DND-41 (cell line): ENCODE measurements around the gene HAPLN3.

Experiments
- ATAC-seq: fragments of 200-7000 bp; cut with Tn5 transposase; 3 replicates; pipeline ENCODE4 v1.9.1; 2021; ENCODE audit warnings: low read depth; ENCODE audit not compliant: insufficient read depth
- DNase-seq: peaks from one replicate; pipeline ENCODE4 v3.0.0-alpha.2; 2020
- H2AFZ ChIP-seq: 2 replicates; pipeline ENCODE4 v1.6.0; 2012; ENCODE audit warnings: low read depth, low read length
- H3K27ac ChIP-seq: 2 replicates; pipeline ENCODE4 v1.5.1; 2012; ENCODE audit warnings: low read length, inconsistent platforms
- H3K27me3 ChIP-seq: fragments of 200-600 bp; sonication (generic); 2 replicates; pipeline ENCODE4 v1.6.0; 2012; ENCODE audit warnings: low read length, mild to moderate bottlenecking, inconsistent platforms; ENCODE audit not compliant: insufficient read depth, poor library complexity
- H3K36me3 ChIP-seq: 2 replicates; pipeline ENCODE4 v1.5.1; 2012; ENCODE audit warnings: low read length, inconsistent platforms; ENCODE audit not compliant: insufficient read depth
- H3K4me1 ChIP-seq: 2 replicates; pipeline ENCODE4 v1.5.1; 2012; ENCODE audit warnings: mild to moderate bottlenecking, low read length; ENCODE audit not compliant: insufficient read depth
- H3K4me2 ChIP-seq: 2 replicates; pipeline ENCODE4 v1.6.0; 2012; ENCODE audit warnings: mild to moderate bottlenecking, moderate library complexity, low read length, inconsistent platforms; ENCODE audit not compliant: insufficient read depth
- H3K4me3 ChIP-seq, 2 experiments: fragments of 200-600 bp in 1 of 2; shearing (Covaris generic) in 1 of 2; 2 replicates each; pipeline ENCODE4 v1.5.1; 2012 to 2016; ENCODE audit warnings: inconsistent platforms in 2 of 2, low read length in 2 of 2, mild to moderate bottlenecking in 2 of 2, low read depth in 1 of 2, moderate library complexity in 1 of 2
- H3K79me2 ChIP-seq: 2 replicates; pipeline ENCODE4 v1.6.0; 2012; ENCODE audit warnings: low read length, inconsistent platforms; ENCODE audit not compliant: insufficient read depth
- H3K9ac ChIP-seq: 2 replicates; pipeline ENCODE4 v1.6.0; 2012; ENCODE audit warnings: low read depth, mild to moderate bottlenecking, inconsistent platforms, low read length, moderate library complexity
- H3K9me3 ChIP-seq: 2 replicates; pipeline ENCODE4 v1.5.1; 2012; ENCODE audit warnings: low read length, moderate library complexity, mild to moderate bottlenecking, inconsistent platforms; ENCODE audit not compliant: insufficient read depth, severe bottlenecking
- H4K20me1 ChIP-seq: 2 replicates; pipeline ENCODE4 v1.6.0; 2012; ENCODE audit warnings: low read length; ENCODE audit not compliant: insufficient read depth
- CTCF ChIP-seq: IDR thresholded peaks from 2 replicates; pipeline ENCODE4 v1.5.1; 2012; ENCODE audit warnings: borderline replicate concordance, low read length, moderate library complexity, mild to moderate bottlenecking; ENCODE audit not compliant: poor library complexity, severe bottlenecking; ENCODE audit errors: extremely low read depth
- EZH2 ChIP-seq: IDR thresholded peaks from 3 replicates; pipeline ENCODE4 v1.6.1; 2012; ENCODE audit warnings: borderline replicate concordance, low read depth, mild to moderate bottlenecking, moderate library complexity, low read length, inconsistent platforms; ENCODE audit not compliant: severe bottlenecking

HAPLN3 gene

GRCh38 chr15:88915354-88915753 is 20.0 kb upstream of the HAPLN3 start:
- TF ChIP-seq EZH2 (no peak), CTCF (no peak)

GRCh38 chr15:88913850-88914169 is 18.5 kb upstream of the HAPLN3 start:
- TF ChIP-seq EZH2 (no peak), CTCF (no peak)
- Histone ChIP-seq H3K4me3 (peak overlapping the region; percentile 73 to 87; a peak in 3 of 4 replicates), H4K20me1 (peaks cover 22% of the 10 kb centered on the region; the same call in 1 of the 2 replicates), H3K36me3 (peaks cover 34% of the 10 kb centered on the region), H3K27ac (peak overlapping the region; percentile 93), H3K9me3 (no peaks in the 10 kb centered on the region), H3K4me1 (peaks cover 47% of the 10 kb centered on the region), H3K79me2 (peaks cover 42% of the 10 kb centered on the region), H2AFZ (peak overlapping the region; percentile 80), H3K9ac (peak overlapping the region; percentile 91), H3K4me2 (peak overlapping the region; percentile 85), H3K27me3 (no peaks in the 10 kb centered on the region)
- ATAC-seq: no peak
- DNase-seq: no peak

More at GRCh38 chr15:88915354-88915753, 20.0 kb upstream of the HAPLN3 start:
- peaks cover 31% of the 10 kb centered on the region for H3K4me1 ChIP-seq
- H2AFZ ChIP-seq: no peak overlapping the region
- no peaks in the 10 kb centered on the region for H3K27me3 ChIP-seq
- ATAC-seq: no peak
- peaks cover 26% of the 10 kb centered on the region for H3K79me2 ChIP-seq
- H3K9me3 ChIP-seq: no peaks in the 10 kb centered on the region
- no peak overlapping the region for H3K4me3 ChIP-seq
- H3K4me2 ChIP-seq: no peak overlapping the region
- DNase-seq: no peak
- H4K20me1 ChIP-seq: peaks cover 10% of the 10 kb centered on the region; the same call in 1 of the 2 replicates
- no peak overlapping the region for H3K9ac ChIP-seq
- H3K27ac ChIP-seq: no peak overlapping the region
- peaks cover 18% of the 10 kb centered on the region for H3K36me3 ChIP-seq

GRCh38 chr15:88913017-88913849 is 17.9 kb upstream of the HAPLN3 start, which contains the start of gene MFGE8:
Gene MFGE8, minus strand, starts transcription at chr15:88913379. Its CDS starts 60 bp downstream, at chr15:88913319.
- H3K9ac ChIP-seq: peak within 1 kb of the TSS; percentile 91
- H2AFZ ChIP-seq: peak within 1 kb of the TSS; percentile 80
- H3K36me3 ChIP-seq: peaks cover 40% of the 10 kb centered on the region
- H3K4me1 ChIP-seq: peaks cover 52% of the 10 kb centered on the region
- H3K27ac ChIP-seq: peak within 1 kb of the TSS; percentile 93
- DNase-seq (peak; percentile 85), ATAC-seq (peak; percentile 95)
- H3K9me3 ChIP-seq: no peaks in the 10 kb centered on the region
- peak within 1 kb of the TSS; percentile 73 to 87 for H3K4me3 ChIP-seq
- TF ChIP-seq EZH2: no peak
- peak; percentile 34 for TF ChIP-seq CTCF
- peaks cover 48% of the 10 kb centered on the region for H3K79me2 ChIP-seq
- peak within 1 kb of the TSS; percentile 85 for H3K4me2 ChIP-seq
- no peaks in the 10 kb centered on the region for H3K27me3 ChIP-seq
- H4K20me1 ChIP-seq: peaks cover 27% of the 10 kb centered on the region
